Ovary (tissue), 3 donors: ENCODE measurements around the gene SGCD.

Experiments
- CTCF ChIP-seq, 3 donors: fragments of 450-650 bp in 2 of 3; fragments of 200-600 bp in 1 of 3; IDR thresholded peaks; one replicate each; pipeline versions ENCODE4 v1.5.1 to v1.8.0; 2016 to 2022; ENCODE audit warnings: antibody characterized with exemption in 3 of 3, mild to moderate bottlenecking in 1 of 3
- POLR2A ChIP-seq: fragments of 450-650 bp; IDR thresholded peaks from one replicate; pipeline ENCODE4 v1.6.1; 2017; ENCODE audit warnings: antibody characterized with exemption, mild to moderate bottlenecking, moderate library complexity
- donor health status: DM: no; HTN: no; CAD: no.

GRCh38 chr5:156396063-156396829 lies 69.3 kb downstream of the SGCD start:
- TF ChIP-seq CTCF (IDR thresholded peaks at IDR 0.05) (no peak), POLR2A (no peak)
